ENCODE results near the gene RWDD4.

- no peak for TF ChIP-seq EZH2 (IDR thresholded peaks at IDR 0.05; ENCODE audit: borderline replicate concordance)
- TF ChIP-seq, protein P1, sequence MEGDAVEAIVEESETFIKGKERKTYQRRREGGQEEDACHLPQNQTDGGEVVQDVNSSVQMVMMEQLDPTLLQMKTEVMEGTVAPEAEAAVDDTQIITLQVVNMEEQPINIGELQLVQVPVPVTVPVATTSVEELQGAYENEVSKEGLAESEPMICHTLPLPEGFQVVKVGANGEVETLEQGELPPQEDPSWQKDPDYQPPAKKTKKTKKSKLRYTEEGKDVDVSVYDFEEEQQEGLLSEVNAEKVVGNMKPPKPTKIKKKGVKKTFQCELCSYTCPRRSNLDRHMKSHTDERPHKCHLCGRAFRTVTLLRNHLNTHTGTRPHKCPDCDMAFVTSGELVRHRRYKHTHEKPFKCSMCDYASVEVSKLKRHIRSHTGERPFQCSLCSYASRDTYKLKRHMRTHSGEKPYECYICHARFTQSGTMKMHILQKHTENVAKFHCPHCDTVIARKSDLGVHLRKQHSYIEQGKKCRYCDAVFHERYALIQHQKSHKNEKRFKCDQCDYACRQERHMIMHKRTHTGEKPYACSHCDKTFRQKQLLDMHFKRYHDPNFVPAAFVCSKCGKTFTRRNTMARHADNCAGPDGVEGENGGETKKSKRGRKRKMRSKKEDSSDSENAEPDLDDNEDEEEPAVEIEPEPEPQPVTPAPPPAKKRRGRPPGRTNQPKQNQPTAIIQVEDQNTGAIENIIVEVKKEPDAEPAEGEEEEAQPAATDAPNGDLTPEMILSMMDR (IDR thresholded peaks at IDR 0.05; ENCODE audit: poor library complexity) = no peak
Observed at GRCh38 chr4:183591301-183591700, 67.7 kb downstream of the RWDD4 start.
